Stimulated activated naive CD4-positive, alpha-beta T cell treated with Interleukin-2 at 50 U/mL for 16 hours (primary cell): ENCODE measurements around the gene LIG1.

Experiments used
- DNase-seq: peaks from one replicate; lab custom pipeline; 2025; lab: John Stamatoyannopoulos, UW

The LIG1 gene

DNA sequence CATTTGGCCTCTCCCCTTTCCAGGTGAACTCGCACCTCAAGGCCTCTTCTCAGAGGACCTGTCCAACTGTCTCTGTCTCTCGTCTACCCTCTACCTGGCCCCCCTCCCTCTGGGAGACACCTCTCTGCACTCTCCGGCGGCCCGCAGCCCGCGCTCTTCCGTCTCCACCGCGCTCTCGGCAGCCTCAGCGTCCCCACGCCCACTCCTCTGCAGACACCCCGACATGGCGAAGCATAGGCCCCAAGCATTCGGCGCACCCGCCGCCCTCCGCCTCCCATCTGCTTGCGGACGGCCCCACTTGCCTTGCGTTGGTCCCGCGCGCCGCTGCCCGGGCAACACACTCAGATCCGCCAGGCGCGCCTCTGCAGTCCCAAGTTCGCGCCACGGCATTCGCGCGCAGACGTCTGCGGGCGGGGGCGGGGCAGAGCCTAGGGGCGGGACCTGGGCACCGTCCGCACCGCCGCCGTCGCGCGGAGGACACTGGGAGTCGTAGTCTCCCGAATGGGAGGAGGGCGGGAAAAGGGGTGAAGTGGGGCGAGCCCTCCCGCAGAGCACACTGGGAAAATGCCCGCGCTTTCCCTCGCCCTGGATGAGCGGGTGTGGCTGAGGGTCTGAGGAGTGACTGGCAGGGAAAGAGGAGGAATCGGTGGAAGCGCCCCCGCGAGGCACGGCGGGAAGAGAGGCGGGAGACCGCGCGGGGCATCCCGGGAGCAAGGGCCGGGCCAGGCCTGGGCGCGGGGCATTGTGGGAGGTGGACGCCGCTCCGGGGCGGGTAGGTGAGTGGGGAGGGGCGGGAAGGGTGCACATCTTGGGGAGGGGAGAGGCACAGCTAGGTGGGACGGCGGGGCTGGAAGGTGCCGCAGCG is at the start of gene LIG1, which contains the start of gene ZSWIM9:
Gene LIG1, minus strand, starts transcription at position 406 of the 865 bp plus-strand sequence. CDS start 4,778 bp downstream, outside the sequence.
Gene ZSWIM9, plus strand, starts transcription at position 742 of the 865 bp plus-strand sequence. CDS start 1,123 bp downstream, outside the sequence.
- DNase-seq = peak; percentile 93

- no peak for DNase-seq
These were observed 48.9 kb upstream of the LIG1 start for GRCh38 chr19:48218997-48219396.

DNA sequence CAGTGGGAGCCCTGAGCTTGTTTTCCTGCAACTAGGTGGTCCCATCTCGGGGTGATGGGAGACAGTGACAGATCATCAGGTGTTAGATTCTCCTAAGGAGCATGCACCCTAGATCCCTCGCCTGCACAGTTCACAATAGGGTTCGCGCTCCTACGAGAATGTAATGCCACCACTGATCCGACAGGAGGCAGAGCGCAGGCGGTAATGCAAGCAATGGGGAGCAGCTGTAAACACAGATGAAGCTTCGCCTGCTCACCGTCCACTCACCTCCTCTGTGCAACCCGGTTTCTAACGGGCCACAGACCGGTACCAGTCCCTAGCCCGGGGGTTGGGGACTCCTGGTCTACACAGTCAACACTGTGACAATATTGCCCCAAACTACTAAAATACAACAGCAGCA is 46.8 kb upstream of the LIG1 start:
- DNase-seq = no peak

DNA sequence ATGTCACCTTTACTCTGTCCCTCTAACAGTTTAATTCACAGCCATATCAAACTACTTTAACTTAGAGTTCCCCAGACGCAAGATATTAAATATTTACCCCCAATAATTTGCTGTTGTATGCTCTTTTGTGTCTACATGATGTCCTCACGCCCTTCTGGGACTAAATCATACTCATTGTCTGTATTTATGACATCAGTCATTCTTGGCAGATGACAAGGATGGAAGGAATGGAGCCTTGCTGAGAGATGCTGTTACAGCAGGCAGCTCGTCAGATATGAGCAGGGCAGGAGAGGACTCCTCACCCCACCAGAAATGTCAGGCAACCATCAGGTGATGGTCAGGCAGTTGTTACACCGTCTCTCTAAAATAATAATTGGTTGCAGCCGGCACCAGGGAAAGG is 43.8 kb upstream of the LIG1 start:
- no peak for DNase-seq

DNA sequence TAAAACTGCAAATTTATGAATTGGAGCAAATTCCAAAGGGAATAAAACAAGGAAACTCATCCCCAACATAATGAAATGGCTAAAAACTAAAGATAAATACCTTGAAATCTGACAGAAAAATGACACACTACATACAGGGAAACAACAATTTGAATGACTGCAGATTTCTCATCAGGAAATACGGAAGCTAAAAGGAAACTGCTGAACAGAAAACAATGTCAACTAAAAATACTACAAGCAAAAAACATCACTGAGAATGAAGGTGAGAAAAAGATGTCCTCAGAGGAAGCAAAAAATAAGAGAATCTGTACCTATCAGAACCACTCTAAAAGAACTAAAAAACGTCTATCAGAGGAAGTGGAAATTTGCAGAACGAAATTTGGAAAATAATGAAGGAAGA is 39.9 kb upstream of the LIG1 start:
- no peak for DNase-seq

DNA sequence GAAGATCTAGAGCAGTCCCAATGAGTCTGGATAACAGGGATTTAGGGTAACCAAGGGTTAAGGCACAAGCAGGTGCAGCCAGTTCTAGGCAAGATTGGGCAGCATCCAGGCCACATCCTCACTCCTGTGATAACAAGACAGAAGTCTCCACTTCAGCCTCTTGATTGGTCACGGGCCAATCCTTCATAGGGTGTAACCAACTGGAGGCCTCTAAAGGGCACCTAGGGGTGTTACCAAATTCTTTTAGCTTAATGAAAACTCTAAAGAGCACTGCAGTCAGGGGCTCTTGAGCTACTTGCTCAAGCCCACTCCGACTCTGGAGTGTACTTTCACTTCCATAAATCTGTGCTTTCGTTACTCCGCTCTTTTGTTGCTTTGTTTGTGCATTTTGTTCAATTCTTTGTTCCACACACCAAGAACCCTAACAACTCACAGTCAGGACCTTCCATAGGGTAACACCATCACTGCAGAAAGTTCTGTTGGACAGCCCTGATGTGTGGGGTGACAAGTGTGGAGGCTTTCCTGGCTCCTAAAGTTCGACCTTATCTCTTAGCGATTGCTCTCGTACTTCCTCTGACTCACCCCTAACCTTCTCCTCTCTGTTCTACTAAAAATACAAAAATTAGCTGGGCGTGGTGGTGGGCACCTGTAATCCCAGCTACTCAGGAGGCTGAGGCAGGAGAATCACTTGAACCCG is 36.4 kb upstream of the LIG1 start:
- no peak for DNase-seq

DNA sequence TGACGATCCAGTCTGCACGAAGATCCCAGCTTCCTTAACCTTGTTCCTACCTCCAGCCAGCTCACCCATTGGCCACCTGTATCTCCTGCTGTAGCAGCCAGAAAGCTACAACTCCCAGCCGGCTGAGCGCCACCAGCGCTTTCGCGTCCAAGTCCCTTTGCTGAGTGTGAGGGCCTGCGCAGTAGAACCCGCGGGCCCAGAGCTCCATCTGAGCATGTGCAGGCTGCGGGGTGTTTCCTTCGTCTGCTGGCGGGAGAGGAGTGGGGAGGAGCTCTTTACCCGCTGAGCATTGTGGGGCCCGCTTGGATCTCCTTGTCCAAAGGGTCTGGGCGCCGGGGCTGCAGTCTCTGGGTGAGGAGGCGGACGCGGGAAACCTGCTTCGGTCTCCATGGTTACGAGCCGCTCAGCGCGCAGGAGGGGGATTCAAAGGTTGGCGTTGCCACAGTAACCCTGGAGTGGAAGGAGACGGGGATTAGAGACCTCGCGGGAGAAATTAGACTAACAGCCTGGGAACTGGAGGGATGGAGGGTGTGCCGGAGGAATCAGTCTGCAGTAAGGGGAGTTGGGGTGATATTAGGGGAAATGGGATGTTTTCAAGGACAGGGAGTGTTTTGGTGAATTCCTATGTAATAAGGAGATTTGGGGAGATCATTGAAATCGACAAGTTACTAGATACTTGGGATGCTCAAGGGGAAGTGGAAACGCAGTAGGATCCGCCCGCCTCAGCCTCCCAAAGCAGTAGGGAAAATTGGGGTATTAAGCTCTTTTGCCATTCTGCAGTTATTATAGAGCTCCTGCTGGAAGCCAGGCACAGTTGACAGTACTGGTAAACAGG is 33.9 kb upstream of the LIG1 start:
- peak; percentile 93 for DNase-seq

DNA sequence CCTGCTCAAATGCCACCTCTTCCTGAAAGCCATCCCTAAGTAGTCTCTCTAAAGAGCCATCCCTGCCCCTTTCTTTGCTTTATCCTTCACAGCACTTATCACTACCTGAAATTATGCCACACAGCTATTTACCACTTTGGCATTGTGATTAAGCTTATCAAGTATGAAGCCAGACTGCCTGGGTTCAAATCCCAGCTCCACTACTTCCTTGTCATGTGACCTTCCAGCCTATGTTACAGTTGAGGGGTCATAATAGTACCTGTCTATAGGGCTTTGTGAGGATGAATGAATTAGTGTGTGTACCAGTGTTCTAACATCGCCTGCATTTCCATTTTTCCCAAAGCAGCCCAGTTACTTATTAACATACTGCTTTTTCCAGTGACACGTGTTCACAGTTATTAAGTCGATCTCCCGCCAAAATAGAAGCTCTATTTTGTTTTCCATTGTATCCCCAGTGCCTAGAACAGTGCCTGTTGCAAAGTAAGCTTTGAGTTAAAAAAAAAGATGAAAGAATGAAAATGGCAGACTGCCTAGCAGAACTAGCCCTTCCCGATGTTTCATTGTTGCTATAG is 33.2 kb upstream of the LIG1 start:
- no peak for DNase-seq

DNA sequence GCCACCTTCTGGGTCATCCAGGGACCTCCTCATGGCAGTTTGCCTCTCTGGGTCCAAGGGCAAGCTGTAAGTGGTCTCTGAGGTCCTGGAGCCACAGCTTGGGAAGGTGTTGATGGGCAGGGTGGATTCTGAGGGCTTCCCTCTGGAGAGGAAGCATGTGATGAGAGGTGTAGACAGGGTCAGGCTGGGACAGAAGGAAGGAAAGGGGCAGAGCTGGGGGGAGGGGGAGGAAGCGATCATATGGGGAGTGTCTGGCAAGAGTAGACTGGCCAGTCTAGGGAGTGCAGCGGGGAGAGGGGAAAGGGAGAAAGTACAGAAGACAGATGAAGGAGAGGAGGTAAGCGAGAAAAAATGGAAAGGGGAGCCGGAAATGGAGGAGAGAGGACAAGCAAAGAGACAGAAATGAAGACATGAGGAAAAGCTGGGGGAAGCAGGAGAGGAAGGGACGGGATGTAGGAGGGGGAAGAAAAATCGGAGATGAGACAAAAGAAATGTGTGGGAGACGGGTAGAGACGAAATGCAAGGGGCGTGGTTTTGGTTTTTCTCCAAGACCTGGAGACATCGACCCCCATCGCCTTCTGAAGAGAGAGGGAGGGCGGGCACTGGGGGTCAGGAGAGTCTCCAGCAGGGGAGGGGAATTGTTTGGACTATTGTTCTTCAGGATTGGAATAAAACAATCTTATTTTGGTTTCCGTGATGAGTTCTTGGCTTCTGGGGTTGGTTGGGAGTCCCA is 27.0 kb upstream of the LIG1 start:
- no peak for DNase-seq

DNA sequence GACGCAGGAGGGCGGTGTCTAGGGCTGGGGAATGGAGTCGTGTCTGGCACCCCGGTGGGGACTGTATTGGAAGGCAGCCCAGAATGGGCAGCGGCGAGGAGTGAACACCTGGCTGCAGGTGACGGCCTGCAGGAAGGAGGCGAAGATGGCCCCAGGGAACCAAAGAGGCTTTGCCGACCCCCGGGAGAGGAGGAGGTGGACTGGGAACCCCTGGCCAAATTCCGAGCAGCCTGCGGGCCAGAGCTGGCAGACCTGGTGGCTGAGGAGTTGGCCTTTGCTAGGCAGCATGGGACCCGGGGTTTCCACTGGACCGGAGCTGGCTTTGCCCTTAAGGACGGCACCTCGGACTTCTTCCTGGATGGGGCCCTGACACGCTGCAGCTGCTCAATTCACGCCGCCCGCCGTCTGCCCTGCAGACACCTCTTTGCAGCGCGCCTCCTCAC is 26.2 kb upstream of the LIG1 start:
- no peak for DNase-seq

DNA sequence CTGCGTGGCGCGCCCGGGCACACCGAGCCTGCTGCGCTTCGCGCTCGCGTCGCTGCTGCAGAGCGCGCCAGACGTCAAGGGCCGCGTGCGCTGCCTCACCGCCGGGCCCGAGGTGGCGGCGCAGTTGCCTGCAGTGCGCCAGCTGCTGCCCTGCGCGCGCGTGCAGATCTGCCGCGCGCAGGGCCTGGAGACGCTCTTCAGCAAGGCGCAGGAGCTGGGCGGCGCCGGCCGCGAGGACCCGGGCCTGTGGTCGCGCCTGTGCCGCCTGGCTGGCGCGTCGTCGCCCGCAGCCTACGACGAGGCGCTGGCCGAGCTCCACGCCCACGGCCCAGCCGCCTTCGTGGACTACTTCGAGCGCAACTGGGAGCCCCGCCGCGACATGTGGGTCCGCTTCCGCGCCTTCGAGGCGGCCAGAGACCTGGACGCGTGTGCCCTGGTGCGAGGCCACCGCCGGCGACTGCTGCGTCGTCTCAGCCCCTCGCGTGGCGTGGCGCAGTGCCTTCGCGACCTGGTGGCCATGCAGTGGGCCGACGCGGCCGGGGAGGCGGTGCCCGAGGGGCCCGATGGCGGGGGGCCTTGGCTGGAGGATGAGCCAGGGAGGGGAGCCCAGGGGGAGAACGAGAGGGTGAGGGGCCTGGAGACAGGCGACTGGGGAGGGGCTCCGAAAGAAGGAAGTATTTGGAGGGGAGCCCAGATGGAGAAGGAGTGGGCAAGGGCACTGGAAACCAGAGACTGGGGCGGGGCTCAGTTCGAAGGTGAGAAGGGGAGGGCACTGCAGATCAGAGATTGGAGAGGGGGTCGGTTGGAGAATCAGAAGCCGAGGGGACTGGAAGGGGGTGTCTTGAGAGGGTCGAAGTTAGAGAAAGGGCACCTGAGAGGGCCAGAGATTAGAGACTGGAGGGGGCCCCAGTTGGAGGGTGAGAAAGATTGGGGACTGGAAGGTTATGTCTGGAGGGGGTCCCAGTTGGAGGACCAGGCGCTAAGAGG is 25.0 kb upstream of the LIG1 start:
- no peak for DNase-seq

GRCh38 chr19:48194041-48194843 is 24.1 kb upstream of the LIG1 start:
- DNase-seq = no peak

GRCh38 chr19:48192750-48193149 is 22.6 kb upstream of the LIG1 start:
- no peak for DNase-seq

DNA sequence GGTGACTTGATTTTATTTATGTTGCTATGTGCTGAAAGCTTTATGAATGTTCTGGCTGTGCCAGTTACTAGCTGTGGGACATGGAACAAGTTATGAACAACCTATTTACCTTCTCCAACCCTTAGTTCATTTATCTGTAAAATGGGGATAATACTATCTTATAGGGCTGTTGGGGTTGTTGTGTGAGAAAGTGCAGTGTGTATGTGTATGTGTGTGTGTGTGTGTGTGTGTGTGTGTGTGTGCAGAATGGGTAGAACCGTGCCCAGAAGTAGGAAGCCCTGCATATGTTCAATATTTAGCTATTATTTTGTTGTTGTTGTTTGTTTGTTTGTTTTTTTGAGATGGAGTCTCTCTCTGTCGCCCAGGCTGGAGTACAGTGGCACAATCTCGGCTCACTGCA is 20.7 kb upstream of the LIG1 start:
- DNase-seq = no peak

- DNase-seq = peak; percentile 65
These were observed 20.2 kb upstream of the LIG1 start for GRCh38 chr19:48190288-48190884.

DNA sequence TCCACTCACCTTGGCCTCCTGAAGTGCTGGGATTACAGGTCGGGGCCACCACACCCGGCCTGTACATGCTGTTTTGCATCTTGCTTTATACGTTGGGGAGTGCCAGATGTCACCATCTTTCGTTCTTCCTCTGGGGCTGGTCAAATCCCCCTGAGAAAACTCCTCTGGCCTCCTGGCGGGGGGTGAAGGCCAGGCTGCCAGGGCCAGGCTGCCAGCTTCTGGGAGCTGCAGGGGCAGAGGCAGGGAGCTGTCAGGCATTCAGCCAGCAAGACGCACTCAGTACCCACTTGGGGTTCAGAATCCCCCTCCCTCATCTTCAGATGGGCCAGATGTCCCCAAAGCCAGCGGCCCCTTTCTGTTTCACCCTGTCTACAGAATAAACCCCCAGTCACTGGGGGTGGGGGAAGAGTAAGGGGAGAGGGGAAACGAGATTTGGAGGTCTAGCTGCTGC is 16.4 kb upstream of the LIG1 start:
- DNase-seq = no peak

GRCh38 chr19:48186015-48186414 is 15.9 kb upstream of the LIG1 start:
- DNase-seq = no peak

- no peak for DNase-seq
These were observed 13.2 kb upstream of the LIG1 start for GRCh38 chr19:48183356-48183755.

- DNase-seq = no peak
These were observed 12.3 kb upstream of the LIG1 start for GRCh38 chr19:48182434-48182833.
